Central memory CD8-positive, alpha-beta T cell (primary cell): ENCODE measurements around the gene CUL1.

ENCODE experiments used
- ATAC-seq: fragments of 150-1000 bp; cut with Tn5 transposase; replicated peaks from 2 replicates; pipeline ENCODE4 v1.10.0; 2022; ENCODE audit warnings: mild to moderate bottlenecking, moderate FRiP score, moderate number of reproducible peaks; ENCODE audit not compliant: poor library complexity, severe bottlenecking; ENCODE audit errors: extremely low read depth
- DNase-seq, 2 donors: peaks; one replicate each; pipeline ENCODE4 v3.0.0; 2021; ENCODE audit warnings: low spot score in 2 of 2
- H3K27ac Mint-ChIP-seq: one replicate; pipeline ENCODE4 v1.8.0; 2022; ENCODE audit warnings: low read depth, mild to moderate bottlenecking, moderate library complexity, mixed read lengths
- H3K27me3 Mint-ChIP-seq: one replicate; pipeline ENCODE4 v1.8.0; 2022; ENCODE audit warnings: mixed read lengths
- H3K36me3 Mint-ChIP-seq: one replicate; pipeline ENCODE4 v1.8.0; 2022; ENCODE audit warnings: mild to moderate bottlenecking, moderate library complexity, mixed read lengths; ENCODE audit not compliant: insufficient read depth
- H3K4me1 Mint-ChIP-seq: one replicate; pipeline ENCODE4 v1.8.0; 2022; ENCODE audit warnings: mixed read lengths
- H3K4me3 Mint-ChIP-seq: one replicate; pipeline ENCODE4 v1.8.0; 2022; ENCODE audit warnings: mild to moderate bottlenecking, moderate library complexity, mixed read lengths
- H3K9me3 Mint-ChIP-seq: one replicate; pipeline ENCODE4 v1.8.0; 2022; ENCODE audit warnings: mixed read lengths

CUL1 gene

GRCh38 chr7:148698397-148699023, at the start of gene CUL1:
Gene CUL1 (plus strand): TSS chr7:148698903. CDS start chr7:148730123, 31,220 bp downstream.
- DNase-seq = peak; percentile 60 to 67
- peaks cover 53% of the 10 kb centered on the region for H3K4me1 Mint-ChIP-seq
- ATAC-seq = peak; percentile 84
- H3K27me3 Mint-ChIP-seq = no peaks in the 10 kb centered on the region
- H3K36me3 Mint-ChIP-seq = peaks cover 23% of the 10 kb centered on the region
- no peaks in the 10 kb centered on the region for H3K9me3 Mint-ChIP-seq
- H3K4me3 Mint-ChIP-seq = peak within 1 kb of the TSS; percentile 88
- peak within 1 kb of the TSS; percentile 91 for H3K27ac Mint-ChIP-seq

DNA sequence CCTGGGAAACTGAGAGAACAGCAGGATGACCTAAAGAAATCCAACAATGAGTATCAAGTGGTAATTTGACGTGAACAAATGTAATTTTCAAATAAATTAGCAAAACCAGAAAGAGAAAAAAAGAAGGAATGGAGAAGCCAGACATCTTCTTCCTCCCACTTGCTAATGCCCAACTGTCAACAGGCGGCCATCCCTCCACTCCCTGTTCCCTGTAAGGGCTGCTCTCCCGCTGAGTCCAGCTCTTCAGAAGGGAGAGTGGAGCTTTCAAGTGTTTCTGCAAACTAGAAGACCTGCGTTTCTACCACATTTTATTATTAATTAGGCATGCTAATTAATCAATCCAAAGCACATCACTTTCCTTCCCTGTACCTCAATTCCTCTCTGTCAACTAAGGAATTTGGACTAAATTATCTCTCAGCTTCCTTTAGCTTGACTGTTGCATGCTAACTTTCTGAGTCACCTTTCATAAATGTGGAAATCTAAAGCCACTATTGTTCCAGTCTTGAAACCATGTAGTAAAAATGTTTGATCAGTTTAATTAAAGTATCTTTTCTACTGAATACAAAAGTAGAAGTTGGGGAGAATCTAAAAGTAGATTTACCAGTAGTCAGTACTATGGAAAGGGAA, 48.4 kb upstream of the CUL1 start:
- Mint-ChIP-seq H3K36me3 (peaks cover 1% of the 10 kb centered on the region), H3K27ac (no peak overlapping the region), H3K4me1 (no peaks in the 10 kb centered on the region), H3K4me3 (no peak overlapping the region), H3K9me3 (no peaks in the 10 kb centered on the region), H3K27me3 (peaks cover 32% of the 10 kb centered on the region)
- ATAC-seq (no peak), DNase-seq (no peak)

DNA sequence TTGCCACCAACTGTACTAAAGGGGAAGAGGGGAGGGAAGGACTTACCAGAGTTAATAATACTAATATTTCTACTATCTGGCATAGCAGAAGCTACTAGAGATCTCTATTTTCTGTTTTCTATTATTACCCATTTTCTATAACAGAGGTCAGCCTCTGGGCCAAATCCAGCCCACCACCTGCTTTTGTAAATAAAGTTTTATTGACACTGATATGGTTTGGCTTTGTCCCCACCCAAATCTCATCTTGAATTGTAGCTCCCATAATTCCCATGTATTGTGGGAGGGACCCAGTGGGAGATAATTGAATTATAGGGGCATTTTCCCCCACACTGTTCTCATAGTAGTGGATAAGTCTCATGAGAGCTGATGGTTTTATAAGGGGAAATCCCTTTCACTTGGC, 45.9 kb upstream of the CUL1 start:
- DNase-seq = no peak
- no peak for ATAC-seq
- H3K27me3 Mint-ChIP-seq = peaks cover 20% of the 10 kb centered on the region
- no peak overlapping the region for H3K4me3 Mint-ChIP-seq
- no peak overlapping the region for H3K27ac Mint-ChIP-seq
- H3K36me3 Mint-ChIP-seq = peaks cover 1% of the 10 kb centered on the region
- no peaks in the 10 kb centered on the region for H3K9me3 Mint-ChIP-seq
- no peaks in the 10 kb centered on the region for H3K4me1 Mint-ChIP-seq

DNA sequence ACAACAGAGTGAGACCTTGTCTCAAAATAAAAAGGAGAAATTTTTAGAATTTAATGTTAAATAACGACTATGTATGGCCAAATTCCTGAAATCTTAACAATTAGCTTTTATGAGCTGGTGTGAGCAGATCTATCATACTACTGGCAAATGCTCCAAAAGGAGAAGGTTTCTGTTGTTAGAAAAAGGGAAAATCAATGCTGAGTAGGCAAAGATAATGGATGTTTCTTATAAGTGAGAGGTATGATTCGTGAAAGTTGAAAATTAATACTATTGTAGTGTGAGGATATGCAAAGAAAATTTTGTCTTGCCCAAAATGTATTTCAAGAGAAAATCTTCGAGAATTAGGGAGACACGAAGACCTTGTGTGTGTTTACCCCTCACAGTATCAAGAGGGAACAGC, 40.8 kb upstream of the CUL1 start:
- no peaks in the 10 kb centered on the region for H3K9me3 Mint-ChIP-seq
- no peaks in the 10 kb centered on the region for H3K27me3 Mint-ChIP-seq
- ATAC-seq (no peak), DNase-seq (no peak)
- no peak overlapping the region for H3K4me3 Mint-ChIP-seq
- no peak overlapping the region for H3K27ac Mint-ChIP-seq
- H3K36me3 Mint-ChIP-seq = no peaks in the 10 kb centered on the region
- H3K4me1 Mint-ChIP-seq = no peaks in the 10 kb centered on the region

- Mint-ChIP-seq H3K27me3 (no peaks in the 10 kb centered on the region), H3K27ac (no peak overlapping the region), H3K9me3 (no peaks in the 10 kb centered on the region), H3K4me3 (no peak overlapping the region), H3K4me1 (no peaks in the 10 kb centered on the region), H3K36me3 (no peaks in the 10 kb centered on the region)
- DNase-seq (no peak), ATAC-seq (peak; percentile 43)
These were observed 37.2 kb upstream of the CUL1 start for GRCh38 chr7:148661471-148661870.

DNA sequence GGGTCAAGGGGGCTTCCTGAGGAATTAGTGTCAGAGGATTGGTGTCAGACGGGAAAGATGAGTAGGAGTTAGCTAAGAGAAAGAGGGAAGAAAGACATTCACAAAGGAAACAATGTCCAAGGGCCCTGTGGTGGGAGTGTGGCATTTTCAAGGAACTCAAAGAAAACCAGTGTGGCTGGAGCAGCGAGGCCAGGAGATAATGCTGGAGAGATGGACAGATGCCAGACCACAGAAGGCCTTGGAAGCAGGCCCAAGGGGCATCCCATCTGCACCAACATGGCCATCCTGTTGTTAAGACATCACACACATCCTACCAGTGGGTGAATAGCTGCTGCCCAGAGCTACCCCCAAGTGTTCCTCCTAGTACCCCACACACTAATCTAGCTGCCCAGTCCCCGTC, 36.1 kb upstream of the CUL1 start:
- Mint-ChIP-seq H3K4me1 (no peaks in the 10 kb centered on the region), H3K36me3 (no peaks in the 10 kb centered on the region), H3K4me3 (no peak overlapping the region), H3K27me3 (no peaks in the 10 kb centered on the region), H3K27ac (no peak overlapping the region), H3K9me3 (no peaks in the 10 kb centered on the region)
- ATAC-seq (no peak), DNase-seq (no peak)

DNA sequence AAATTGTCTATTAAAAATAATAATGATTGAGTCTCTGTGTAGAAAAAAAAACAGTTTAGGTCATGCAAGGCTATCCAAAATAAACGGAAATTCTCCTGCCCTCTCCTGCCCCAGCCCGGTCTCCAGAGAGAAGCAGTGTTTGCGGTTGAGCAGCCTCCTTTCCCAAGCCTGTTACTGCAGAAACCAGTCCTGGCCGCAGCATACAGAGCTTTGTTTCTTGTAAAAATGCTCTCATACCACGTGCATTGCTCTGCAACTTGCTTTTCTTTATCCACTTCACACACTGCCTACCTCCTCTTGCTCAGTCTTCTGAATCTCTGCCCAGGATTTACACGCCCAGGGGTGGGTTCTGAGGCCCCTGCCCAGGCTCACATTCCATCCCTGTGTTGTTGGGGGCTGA, 34.4 kb upstream of the CUL1 start:
- no peak overlapping the region for H3K4me3 Mint-ChIP-seq
- no peaks in the 10 kb centered on the region for H3K9me3 Mint-ChIP-seq
- H3K27ac Mint-ChIP-seq = no peak overlapping the region
- DNase-seq = no peak
- H3K36me3 Mint-ChIP-seq = peaks cover 1% of the 10 kb centered on the region
- no peak for ATAC-seq
- no peaks in the 10 kb centered on the region for H3K4me1 Mint-ChIP-seq
- no peaks in the 10 kb centered on the region for H3K27me3 Mint-ChIP-seq

- H3K4me3 Mint-ChIP-seq = no peak overlapping the region
- H3K36me3 Mint-ChIP-seq = peaks cover 1% of the 10 kb centered on the region
- no peak for ATAC-seq
- H3K4me1 Mint-ChIP-seq = no peaks in the 10 kb centered on the region
- no peaks in the 10 kb centered on the region for H3K9me3 Mint-ChIP-seq
- H3K27me3 Mint-ChIP-seq = no peaks in the 10 kb centered on the region
- DNase-seq = no peak
- H3K27ac Mint-ChIP-seq = no peak overlapping the region
These were observed 33.5 kb upstream of the CUL1 start for GRCh38 chr7:148665221-148665620.

GRCh38 chr7:148669927-148670326, 28.8 kb upstream of the CUL1 start:
- Mint-ChIP-seq H3K27me3 (no peaks in the 10 kb centered on the region), H3K4me3 (no peak overlapping the region), H3K9me3 (no peaks in the 10 kb centered on the region), H3K27ac (peak overlapping the region; percentile 5), H3K36me3 (peaks cover 1% of the 10 kb centered on the region), H3K4me1 (no peaks in the 10 kb centered on the region)
- DNase-seq = no peak
- no peak for ATAC-seq

DNA sequence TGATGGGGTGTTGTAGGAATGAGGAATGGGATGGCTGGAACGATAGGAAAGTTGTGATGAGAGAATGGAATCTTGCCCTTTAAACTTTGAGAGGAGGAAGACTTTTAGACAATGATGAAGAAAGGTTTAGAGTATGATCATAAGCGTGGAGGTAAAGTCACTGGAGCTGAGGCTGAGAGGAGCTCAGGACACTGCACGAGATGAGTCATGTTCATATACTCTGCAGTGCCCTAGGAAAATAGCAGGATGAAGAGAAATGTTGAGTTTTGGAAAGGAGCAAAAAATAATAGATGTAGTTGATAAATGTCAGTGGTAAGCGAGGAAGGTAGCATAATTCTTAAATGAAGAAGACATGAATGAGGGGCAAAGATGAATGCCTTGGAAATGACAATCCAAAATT, 28.3 kb upstream of the CUL1 start:
- H3K9me3 Mint-ChIP-seq = no peaks in the 10 kb centered on the region
- H3K27me3 Mint-ChIP-seq = peaks cover 4% of the 10 kb centered on the region
- no peak overlapping the region for H3K4me3 Mint-ChIP-seq
- peaks cover 1% of the 10 kb centered on the region for H3K36me3 Mint-ChIP-seq
- H3K27ac Mint-ChIP-seq = peak overlapping the region; percentile 5
- no peaks in the 10 kb centered on the region for H3K4me1 Mint-ChIP-seq
- ATAC-seq (no peak), DNase-seq (no peak)

DNA sequence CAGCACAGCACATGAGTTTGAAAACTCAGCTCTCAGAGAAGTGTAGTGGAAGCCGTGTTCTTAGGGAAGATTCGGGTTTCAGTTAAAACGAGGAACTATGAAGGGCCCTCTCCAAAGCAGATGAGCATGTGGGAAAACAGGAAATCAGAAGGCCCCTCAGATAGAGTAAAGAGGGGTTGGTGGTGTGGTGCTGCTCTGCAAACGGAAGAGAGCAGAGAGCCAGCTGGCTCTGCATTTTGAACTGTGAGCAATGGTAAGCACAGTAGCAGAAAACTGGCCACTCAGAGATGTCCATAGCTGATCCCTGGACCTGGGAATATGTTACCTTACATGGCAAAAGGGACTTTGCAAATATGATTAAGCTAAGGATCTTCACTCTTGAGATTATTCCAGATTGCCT, 27.9 kb upstream of the CUL1 start:
- H3K9me3 Mint-ChIP-seq = no peaks in the 10 kb centered on the region

GRCh38 chr7:148672041-148672440, 26.7 kb upstream of the CUL1 start:
- no peaks in the 10 kb centered on the region for H3K9me3 Mint-ChIP-seq
- ATAC-seq (no peak), DNase-seq (no peak)
- H3K36me3 Mint-ChIP-seq = peaks cover 1% of the 10 kb centered on the region
- H3K4me1 Mint-ChIP-seq = no peaks in the 10 kb centered on the region
- no peak overlapping the region for H3K27ac Mint-ChIP-seq
- H3K27me3 Mint-ChIP-seq = peaks cover 19% of the 10 kb centered on the region
- no peak overlapping the region for H3K4me3 Mint-ChIP-seq

More for the DNA sequence above, 27.9 kb upstream of the CUL1 start:
- DNase-seq (no peak), ATAC-seq (no peak)
- Mint-ChIP-seq H3K27me3 (peaks cover 8% of the 10 kb centered on the region), H3K36me3 (peaks cover 1% of the 10 kb centered on the region), H3K4me1 (no peaks in the 10 kb centered on the region), H3K4me3 (no peak overlapping the region), H3K27ac (peak overlapping the region; percentile 5)

DNA sequence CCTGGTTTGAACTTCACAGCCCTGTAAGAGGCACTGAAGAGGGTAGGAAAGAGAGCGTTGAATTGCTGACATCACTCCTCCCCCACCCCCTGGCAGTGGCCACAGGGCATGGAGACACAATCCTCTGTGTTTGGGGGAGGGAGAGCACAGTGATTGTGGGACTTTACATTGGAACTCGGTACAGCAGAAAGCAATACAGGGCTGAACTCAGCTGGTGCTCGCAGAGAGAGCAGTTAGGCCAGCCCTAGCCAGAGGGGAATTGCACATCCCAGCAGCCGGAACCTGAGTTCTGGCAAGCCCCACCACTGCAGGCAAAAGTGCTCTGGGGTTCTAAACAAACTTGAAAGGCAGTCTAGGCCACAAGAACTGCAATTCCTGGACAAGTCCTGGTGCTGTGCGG, 24.0 kb upstream of the CUL1 start:
- no peaks in the 10 kb centered on the region for H3K4me1 Mint-ChIP-seq
- DNase-seq = no peak
- H3K36me3 Mint-ChIP-seq = no peaks in the 10 kb centered on the region
- no peak overlapping the region for H3K27ac Mint-ChIP-seq
- no peak overlapping the region for H3K4me3 Mint-ChIP-seq
- ATAC-seq = no peak
- no peaks in the 10 kb centered on the region for H3K9me3 Mint-ChIP-seq
- H3K27me3 Mint-ChIP-seq = peaks cover 19% of the 10 kb centered on the region
